Globus pallidus (tissue), 1 donor: ENCODE results near the gene PTPRH.

Experiments
- DNase-seq: peaks from one replicate; pipeline ENCODE4 v3.0.0-alpha.2; 2015; ENCODE audit warnings: low spot score

PTPRH gene

DNA sequence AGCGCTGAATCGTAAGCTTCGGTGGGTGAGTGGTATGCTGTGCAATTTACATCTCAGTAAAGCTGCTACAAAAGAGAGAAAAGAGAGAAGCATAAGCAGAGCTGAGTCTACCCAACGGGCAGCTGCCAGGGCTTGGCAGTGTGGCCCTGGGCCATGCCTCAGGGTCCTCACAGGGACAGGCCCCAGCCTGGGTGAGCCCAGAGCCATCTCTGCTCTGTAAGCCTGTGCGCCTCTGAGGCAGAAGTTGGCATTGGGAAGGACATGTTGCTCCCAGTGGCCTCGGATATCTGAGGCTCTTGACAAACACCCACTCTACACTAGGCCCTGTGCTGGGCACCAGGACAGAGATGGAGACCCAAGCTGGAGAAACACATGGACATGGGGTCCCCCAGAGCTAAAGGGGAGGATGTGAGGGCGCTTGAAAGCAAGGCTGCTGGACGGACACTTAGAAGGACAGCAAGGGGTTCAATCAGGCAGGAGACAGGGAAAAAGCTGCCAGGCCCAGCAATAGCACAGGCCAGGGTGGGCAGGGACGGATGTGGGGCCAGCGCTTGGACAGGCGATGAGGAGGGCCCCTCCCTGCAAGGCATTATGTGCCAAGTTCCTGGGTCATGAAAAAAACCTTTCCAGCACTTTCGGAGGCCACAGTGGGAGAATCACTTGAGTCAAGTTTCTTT, 34.8 kb upstream of the PTPRH start:
- DNase-seq: no peak

DNA sequence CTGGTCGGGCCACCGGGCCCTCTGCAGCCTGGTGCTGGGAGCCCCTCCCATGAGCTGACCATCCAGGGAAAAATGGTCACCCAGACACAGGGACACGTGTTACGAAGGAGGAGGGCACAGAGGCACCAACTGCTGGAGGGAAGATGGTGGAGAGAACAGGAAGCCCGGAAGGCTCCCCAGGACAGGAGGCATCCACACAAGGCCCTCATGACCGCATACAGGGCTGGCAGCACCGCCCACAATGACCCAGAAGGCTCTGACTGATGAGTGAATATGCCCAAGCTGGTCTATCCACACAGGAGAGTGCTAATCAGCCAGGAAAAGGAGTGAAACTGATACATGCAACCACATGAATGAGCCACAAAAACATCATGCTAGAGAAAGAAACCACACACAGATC, 33.2 kb upstream of the PTPRH start:
- DNase-seq: no peak

DNA sequence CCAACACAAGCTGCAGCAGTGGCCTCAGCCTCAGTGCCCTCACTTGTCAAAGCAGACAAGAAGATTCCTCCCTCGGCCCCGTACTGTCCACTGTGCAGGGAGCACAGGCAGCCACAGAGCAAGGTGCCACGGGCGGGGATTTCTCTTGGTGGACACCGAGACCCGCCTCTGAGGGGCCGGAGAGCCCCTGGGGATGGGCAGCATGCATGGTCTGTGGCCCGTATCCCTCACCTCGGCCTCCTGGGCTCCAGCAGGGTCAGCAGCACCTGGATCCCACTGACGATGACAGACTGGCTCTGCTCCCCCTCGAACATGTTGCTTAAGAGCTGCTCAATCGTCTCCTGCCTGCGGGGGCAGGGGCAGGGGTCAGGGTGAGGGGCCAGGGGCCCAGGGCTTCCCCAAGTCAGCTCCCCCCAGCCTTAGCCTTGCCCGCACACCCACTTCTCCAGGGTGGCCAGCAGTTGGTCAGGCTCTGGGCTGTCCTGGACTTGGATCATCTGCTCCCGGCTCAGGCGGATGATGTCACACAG, 32.7 kb upstream of the PTPRH start:
- DNase-seq: no peak

DNA sequence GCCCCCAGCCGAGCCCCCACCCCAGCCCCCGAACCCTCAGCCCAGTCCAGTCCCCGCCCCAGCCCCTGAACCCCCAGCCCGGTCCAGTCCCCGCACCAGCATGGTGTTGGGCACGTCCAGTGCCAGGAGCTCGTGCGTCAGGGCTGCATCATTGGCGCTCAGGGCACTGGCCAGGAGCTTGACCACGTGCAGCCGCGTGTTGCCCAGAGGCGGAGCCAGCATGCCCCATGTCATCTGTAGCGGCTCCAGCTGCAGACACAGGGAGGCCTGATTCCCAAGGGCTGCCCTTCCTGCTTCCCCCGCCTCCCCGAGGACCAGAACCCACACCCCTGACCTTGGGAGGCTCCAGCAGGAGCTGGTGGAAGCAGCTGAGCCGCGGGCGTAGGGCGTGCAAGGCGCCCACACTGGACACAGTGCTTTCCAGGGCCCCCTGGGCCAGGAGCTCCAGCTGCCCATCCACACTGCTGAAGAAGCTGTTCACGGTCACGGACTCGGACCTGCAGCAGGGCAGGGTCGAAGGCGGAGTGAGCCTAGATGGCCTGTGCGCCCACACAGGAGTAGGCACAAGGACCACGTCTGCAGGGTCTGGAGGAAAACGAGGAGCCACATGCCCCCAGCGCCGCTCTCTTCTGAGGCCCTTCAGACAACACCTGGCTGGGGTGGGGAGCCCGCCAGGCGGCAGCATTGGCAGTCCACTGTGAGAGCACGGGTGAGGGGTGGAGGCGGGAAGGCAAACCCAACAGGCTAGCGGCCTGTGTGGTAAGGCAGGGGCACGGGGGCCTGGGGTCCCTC, 32.0 kb upstream of the PTPRH start:
- DNase-seq: no peak

DNA sequence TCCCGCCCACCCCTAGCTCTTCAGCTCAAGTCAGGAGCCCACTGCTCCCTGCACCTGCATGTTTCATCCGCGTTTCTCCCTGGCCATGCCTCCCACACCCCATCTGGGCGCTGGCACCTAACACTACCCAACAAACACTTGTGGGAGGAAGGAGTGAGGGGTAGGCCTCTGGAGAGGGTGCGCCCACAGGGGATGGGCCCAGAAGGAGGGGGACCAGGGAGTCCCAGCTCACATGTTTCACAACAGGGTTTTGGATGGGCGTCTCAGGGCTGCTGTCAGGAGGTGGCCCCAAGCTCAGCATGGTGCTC, 31.4 kb upstream of the PTPRH start:
- no peak for DNase-seq

DNA sequence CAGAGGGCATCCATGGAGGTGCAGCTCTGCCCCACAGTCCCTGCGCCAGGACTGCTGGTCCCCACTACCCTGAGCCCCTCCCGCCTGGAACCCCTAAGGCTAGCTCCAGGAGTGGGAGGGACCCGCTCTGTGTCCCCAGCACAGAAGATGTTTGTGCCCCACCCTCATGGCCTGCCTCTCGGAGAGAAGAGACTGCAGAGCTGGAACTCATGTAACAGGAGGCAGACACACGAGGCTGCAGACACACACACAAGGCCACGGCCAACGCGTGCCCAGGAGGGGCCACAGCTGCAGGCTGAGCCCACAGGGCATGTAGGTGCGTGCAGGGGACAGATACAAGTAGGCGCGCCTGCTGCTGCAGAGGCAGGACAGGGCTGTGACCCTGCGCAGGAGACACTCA, 29.7 kb upstream of the PTPRH start:
- no peak for DNase-seq

DNA sequence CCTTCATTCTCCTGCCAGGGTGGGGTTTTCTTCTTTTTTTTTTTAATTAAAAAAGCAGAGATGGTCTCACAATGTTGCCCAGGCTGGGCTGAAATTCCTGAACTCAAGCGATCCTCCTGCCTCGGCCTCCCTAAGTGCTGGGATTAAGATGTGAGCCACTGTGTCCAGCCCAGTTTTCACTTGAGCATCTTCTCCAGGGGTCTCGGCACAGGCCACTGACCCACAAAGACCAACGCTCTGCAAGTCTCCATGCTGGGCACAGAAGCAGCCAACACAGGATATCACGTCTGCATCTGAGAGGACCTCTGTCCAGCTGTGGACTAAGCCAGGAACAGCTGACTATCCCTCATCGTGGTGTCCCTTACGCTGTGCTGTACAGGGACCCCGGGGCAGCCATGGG, 28.7 kb upstream of the PTPRH start:
- DNase-seq: no peak

DNA sequence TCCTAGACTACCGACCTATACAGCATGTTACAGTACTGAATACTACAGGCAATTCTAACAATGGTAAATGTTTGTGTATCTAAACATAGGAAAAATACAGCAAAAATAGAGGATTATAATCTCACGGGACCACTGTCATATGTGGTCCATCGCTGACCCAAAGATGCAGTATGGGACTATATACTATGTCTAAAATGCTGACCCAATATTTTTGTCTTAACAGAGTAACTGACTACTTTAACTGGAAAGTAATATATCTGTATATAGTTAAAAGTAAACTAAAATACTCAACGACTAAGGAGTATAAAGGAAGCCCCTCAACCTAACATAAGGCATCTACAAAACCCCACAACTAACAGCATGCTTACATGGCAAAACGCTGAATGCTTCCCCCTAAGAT, 23.7 kb upstream of the PTPRH start:
- no peak for DNase-seq

DNA sequence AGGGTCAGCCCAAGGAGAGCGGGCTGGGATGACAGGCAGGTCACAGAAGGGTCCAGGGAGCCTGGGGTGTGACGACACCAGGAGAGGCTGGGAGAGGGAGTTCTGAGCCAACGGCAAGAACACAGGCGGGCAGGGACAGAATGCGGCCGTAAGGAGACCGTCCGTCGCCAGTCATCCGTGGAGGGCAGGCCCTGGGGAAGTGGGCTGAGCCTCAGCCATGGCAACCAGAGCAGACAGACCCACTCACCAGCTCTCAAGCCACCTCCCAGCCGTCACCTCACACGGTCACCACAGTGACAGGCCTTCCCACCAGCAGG, 22.9 kb upstream of the PTPRH start:
- no peak for DNase-seq

DNA sequence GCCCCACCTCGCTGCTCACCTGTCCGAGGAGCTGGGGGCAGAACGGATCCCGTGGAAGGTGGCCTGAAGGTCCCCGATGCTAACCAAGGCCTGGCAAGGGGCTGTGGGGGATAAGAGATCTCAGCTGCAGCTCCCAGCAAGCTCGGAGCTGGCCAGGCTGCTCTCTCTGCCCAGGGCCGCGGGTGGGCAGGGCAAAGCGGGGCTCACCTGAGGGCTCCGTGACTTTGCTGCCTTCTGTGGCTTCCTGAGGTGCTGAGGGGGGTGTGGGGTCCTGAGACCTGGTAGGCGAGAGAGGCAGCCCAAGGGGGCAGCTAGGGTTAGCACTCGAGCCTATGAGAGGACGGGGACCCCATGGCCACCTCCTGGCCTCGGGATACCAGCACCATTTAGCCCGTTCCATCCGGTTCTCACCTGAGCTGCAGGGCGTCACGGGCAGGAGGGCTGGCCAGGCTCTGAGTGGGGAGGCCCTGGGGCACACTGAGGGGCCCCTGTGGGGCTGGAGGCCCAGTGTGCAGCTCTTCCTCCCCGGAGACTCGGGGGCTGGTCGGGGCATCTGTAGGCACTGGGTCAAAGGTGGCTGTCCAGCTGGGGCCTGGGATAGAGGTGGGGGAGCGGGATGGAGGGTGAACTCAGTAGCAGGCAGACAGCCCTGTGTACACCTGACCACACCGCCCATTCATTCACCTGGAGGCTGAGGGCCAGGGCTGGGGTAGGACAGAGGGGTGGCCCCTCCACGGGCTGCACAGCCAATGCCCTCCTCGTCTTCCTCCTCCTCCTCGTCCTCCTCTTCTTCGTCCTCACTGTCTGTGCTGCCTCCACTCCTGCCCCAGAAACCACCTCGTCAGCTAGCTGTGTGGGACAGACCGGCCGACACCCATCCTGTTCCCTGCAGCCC, 22.3 kb upstream of the PTPRH start:
- no peak for DNase-seq

DNA sequence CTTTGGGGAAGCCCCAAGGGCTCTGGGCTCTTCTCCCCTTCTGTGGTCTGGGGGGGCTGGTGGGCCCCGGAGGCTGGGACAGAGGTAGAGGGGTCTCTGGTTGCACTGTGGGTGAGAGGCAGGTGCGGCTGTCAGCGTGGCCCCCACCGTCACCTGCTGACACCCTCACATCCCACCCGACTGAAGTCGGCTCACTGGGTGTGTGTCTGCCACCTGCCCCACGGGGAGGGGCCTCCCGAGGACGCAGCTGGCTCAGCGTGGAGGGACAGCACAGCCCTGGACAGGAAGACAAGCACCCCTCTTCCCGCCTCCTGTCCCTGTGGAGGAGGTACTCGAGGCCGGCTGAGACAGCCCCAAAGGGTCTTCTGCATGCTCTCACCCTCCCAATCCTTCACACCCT, 21.5 kb upstream of the PTPRH start:
- no peak for DNase-seq

DNA sequence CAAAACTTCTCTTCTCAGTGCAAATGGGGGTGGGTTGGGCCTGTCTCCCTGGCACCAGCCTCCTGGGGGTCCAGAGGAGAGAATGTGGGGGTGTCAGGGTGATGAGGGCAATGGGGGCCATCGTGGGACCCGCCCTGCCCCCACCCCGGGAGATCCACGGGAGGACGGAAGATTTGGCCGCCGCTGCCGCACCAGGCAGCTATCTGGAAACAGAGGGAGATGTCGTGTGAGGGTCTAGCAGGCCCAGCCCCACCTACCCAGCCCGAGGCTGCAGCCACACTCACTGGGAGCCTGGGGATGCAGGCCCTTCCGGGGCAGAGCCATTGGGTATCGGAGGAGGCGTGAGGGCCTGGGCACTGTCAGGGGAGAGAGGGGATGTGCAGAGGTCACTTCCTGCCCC, 21.0 kb upstream of the PTPRH start:
- DNase-seq: no peak

DNA sequence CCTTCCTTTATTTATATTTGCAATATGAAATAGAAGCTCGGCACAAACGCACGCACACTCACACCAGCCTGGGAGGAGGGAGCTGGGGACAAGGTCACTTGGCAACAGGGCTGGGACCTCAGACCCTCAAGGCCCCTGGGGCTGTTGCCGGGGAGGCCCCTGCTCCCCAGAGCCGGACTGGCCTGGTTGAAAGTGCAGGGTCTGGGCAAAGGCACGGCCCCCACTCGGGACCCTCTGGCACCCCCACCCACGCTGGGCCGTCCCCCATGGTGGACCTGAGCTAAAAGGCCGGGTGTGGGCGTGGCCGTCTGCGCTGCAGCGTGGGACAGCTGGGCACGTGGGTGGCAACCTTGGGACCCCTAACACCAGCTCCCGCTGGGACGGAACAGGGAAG, 20.5 kb upstream of the PTPRH start:
- no peak for DNase-seq

DNA sequence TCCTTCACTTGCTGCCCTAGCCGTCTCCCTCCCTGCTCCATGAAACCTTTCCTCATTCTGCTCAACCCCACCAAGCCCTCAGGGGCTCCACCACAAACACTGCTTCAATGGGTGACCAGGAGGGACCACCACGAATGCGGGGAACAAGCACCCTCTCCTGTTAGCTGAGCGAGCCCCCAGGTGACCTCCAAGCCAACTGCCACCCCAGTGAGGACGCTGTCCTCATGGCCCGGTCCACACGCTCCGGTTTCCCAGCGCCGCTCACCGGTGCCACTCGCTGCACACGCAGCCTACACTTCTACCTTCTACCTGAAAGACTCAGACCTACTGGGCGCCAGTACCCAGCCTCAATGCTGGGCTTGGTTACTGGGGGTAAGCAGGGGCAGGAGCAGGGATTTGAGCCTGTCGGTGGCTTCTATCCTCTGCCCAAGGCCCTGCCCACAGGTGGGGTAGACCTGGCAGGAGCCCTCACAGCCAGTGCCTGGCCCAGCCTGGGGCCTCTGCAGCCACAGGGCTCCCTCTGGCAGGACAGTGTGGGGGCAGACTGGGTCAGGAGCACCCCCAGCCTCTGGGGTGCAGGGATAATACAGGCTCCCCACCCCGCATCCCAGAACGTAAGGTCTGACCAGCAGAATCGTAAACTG, 20.0 kb upstream of the PTPRH start:
- DNase-seq: no peak

DNA sequence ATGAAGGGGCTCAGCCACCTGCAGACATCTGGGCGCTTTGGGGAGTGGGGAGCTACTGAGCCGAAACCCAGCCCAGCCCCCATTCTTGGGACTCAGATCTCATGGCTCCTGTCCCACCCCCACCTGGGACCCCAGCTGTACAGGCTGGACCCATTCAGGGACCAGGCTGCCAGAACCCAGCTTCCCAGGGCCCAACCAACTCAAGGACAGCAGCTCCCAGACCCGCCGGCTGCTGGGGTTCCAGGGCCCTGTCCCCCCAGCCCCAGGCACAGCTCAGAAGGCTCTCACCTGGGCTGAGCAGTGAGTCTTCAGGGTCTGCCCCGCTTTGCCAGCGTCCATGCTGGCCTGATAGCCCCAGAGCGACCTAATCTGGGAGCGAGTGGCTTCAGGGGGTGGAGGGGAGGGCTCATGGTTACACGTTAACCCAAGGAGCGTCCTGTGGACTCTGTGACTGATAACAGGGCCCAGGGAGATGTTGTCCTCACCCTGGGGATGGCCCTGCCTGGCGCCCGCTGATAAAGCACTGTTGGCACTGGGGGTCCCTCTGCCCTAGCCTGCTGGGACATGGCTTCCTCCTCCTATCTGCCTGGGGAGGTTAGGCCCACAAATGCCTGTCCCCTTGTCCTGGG, 19.2 kb upstream of the PTPRH start, which contains the start of gene TMEM86B:
Gene TMEM86B (minus strand): TSS at position 361 of the 629 bp plus-strand sequence. CDS start 22 bp downstream, at position 339.
- DNase-seq: no peak

DNA sequence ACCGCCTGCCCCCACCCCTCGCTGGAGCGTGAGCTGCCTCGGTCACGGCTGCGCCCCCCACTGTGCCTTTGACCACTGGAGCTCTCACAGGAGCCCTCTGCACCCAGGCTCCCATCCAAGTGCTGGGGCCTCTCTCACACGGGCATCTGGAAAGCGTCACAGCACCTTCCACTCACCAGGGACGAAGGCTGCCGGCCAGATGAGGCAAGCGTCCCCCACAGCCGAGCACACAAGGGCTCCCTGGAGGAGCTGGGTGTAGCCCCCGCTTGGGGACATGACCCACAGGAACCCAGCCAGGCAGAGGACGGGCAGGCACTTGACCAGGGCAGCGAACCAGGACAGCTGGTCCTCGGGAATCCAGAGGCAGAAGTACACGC, 18.7 kb upstream of the PTPRH start:
- no peak for DNase-seq

DNA sequence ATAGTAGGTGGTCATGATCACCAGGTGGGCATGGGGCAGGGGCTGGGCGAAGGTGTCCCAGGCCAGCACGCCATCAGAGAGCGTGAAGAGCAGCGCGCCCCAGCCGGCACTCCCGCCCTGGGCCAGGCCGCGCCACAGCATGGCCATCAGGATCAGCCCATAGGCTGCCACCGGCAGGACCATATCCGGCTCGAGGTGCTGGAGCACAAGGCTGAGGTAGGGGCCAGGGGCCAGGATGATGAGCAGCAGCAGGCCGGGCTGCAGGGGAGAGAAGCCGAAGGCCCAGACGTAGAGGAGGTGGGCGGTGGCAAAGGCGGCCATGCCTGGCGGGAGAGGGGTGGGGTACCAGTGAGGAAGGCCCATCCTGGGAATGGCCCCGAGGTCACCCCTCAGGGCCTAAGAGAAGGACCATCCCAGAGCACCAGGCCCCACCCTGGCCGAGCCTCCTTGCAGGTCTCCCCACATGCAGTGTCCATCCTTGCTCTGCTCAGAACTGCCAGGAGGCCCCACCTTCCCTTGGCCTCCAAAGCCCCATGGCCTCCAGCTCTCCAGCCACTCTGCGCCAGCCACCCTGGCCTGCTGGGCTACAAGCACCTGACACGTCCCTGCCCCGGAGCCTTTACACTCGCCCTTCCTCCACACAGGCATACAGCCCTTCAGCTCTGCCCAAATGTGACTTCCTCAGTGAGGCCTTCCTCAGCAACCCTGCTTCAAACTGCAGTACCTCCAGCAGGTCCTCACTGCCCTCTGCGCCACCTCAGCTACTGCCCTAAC, 18.1 kb upstream of the PTPRH start:
- DNase-seq: no peak

DNA sequence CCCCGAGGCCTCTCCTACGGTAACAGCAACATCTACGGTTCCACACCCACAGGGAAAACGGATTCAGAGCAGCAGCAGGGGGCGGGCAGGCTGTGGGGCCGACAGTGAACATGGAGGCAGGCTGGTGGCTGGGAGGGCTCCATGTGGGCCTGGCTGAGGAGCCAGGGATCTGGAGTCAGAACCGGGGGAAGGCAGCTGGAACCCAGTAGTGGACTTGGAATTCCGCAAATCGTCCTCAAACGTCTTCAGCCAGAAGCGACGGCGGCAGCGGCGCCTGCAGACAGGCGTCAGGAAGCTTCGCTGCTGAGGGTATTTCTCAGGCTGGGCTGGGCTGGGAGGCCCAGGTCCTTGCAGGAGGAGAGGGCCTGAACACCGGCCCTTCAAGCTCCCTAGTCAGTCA, 17.5 kb upstream of the PTPRH start:
- DNase-seq: no peak

DNA sequence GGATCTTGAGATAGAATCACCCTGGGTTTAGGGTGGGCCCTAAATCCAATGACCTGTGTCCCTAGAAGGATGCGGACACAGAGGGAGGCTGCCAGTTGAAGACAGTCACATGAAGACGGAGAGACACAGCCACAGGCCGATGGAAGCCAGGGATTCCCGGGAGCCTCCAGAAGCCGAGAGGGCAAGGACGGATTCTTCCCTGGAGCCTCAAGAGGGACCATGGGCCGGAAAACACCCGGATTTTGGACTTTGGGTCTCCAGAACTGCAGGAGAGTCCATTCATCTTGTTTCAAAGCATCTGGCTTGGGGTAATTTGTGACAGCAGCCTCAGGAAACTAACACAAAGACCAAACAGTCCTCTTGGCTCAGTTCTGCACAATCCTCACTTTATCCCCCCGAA, 17.0 kb upstream of the PTPRH start:
- no peak for DNase-seq

DNA sequence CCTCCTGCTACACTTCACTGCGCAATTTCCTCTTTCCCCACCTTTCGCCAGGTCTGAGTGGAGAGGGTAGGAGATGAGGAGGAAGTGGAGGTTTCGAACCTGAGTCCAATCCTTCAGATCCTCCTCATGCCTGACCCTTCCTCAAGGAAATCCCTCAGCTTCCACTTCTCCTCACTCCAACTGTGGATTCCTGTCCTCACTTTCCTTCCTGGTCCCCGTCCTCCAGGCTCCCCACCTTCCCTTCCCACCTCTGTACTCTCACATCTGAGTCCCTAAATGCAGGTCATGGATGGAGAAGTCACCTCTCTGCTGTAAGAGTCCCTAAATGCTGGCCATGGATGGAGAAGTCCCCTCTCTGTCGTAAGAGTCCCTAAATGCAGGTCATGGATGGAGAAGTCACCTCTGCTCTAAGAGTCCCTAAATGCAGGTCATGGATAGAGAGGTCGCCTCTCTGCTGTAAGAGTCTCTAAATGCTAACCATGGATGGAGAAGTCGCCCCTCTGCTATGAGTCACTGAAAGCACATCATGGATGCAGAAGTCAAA, 16.2 kb upstream of the PTPRH start:
- no peak for DNase-seq
